ENCODE data around the gene SHISA2.

- TF ChIP-seq CTCF (CRISPR knock-in tag; IDR thresholded peaks at IDR 0.05) (no peak), ZNF431 (CRISPR knock-in tag; IDR thresholded peaks at IDR 0.05; ENCODE audit: borderline replicate concordance, low read depth) (no peak), NR2F2 (IDR thresholded peaks at IDR 0.05; ENCODE audit: borderline replicate concordance, low read depth) (no peak), HDAC1 (CRISPR knock-in tag; IDR thresholded peaks at IDR 0.05) (no peak), E2F1 (CRISPR knock-in tag; IDR thresholded peaks at IDR 0.05) (no peak), ZIK1 (CRISPR knock-in tag; IDR thresholded peaks at IDR 0.05; ENCODE audit: borderline replicate concordance, low read depth) (no peak), REST (IDR thresholded peaks at IDR 0.05; ENCODE audit: borderline replicate concordance in 1 of 2, low read depth in 1 of 2, low read length in 2 of 2) (no peak), RNF219 (CRISPR knock-in tag; IDR thresholded peaks at IDR 0.05) (no peak), ZNF44 (CRISPR knock-in tag; IDR thresholded peaks at IDR 0.05) (no peak), TARDBP (CRISPR knock-in tag; IDR thresholded peaks at IDR 0.05) (no peak)
These were observed 17.8 kb downstream of the SHISA2 start for GRCh38 chr13:26034018-26034417.

Data from HepG2 (cell line).